ENCODE results near the gene ZBP1.
"Not testable (repeated sequence)": the region's sequence is repeated elsewhere in the genome, so short reads cannot be mapped to it uniquely, and the experiment has no call there.

ZBP1 gene

GRCh38 chr20:57647006-57647932 lies 27.0 kb upstream of the ZBP1 start:
- DNase-seq (ENCODE audit: low spot score), result no peak

- no peak for DNase-seq (ENCODE audit: low spot score)
These were observed 18.6 kb upstream of the ZBP1 start for GRCh38 chr20:57638895-57639236.

- no peak for DNase-seq (ENCODE audit: low spot score)
These were observed 18.1 kb upstream of the ZBP1 start for GRCh38 chr20:57638173-57638894.

- peak; percentile 45 for DNase-seq (ENCODE audit: low spot score)
These were observed 13.8 kb upstream of the ZBP1 start for GRCh38 chr20:57633945-57634491.

- DNase-seq (ENCODE audit: low spot score), result no peak
These were observed 12.1 kb upstream of the ZBP1 start for GRCh38 chr20:57632286-57632685.

GRCh38 chr20:57630061-57630460 lies 9.8 kb upstream of the ZBP1 start:
- peak; percentile 34 for DNase-seq (ENCODE audit: low spot score)

- peak; percentile 27 for DNase-seq (ENCODE audit: low spot score)
These were observed 9.3 kb upstream of the ZBP1 start for GRCh38 chr20:57629491-57629901.

GRCh38 chr20:57628962-57629308 lies 8.7 kb upstream of the ZBP1 start:
- not testable (repeated sequence) for DNase-seq (ENCODE audit: low spot score)

- peak; percentile 81 for DNase-seq (ENCODE audit: low spot score)
These were observed 8.1 kb upstream of the ZBP1 start for GRCh38 chr20:57628047-57628961.

GRCh38 chr20:57627339-57627738 lies 7.1 kb upstream of the ZBP1 start:
- DNase-seq (ENCODE audit: low spot score), result no peak

GRCh38 chr20:57625978-57626377 lies 5.8 kb upstream of the ZBP1 start:
- no peak for DNase-seq (ENCODE audit: low spot score)

GRCh38 chr20:57625181-57625958 lies 5.1 kb upstream of the ZBP1 start:
- no peak for DNase-seq (ENCODE audit: low spot score)

GRCh38 chr20:57624124-57624523 lies 3.9 kb upstream of the ZBP1 start:
- DNase-seq (ENCODE audit: low spot score), result no peak

- peak; percentile 72 for DNase-seq (ENCODE audit: low spot score)
These were observed 2.6 kb upstream of the ZBP1 start for GRCh38 chr20:57622579-57623381.

GRCh38 chr20:57622201-57622570 lies 2.0 kb upstream of the ZBP1 start:
- DNase-seq (ENCODE audit: low spot score), result no peak

- no peak for DNase-seq (ENCODE audit: low spot score)
These were observed 1.4 kb upstream of the ZBP1 start for GRCh38 chr20:57621421-57622200.

GRCh38 chr20:57620999-57621398 lies 773 bp upstream of the ZBP1 start:
- no peak for DNase-seq (ENCODE audit: low spot score)

GRCh38 chr20:57619051-57619831 lies 985 bp downstream of the ZBP1 start:
- DNase-seq (ENCODE audit: low spot score), result peak; percentile 73

- no peak for DNase-seq (ENCODE audit: low spot score)
These were observed 1.5 kb downstream of the ZBP1 start for GRCh38 chr20:57618764-57619050.
